Measurements from ENCODE around the gene CD248.
A peak's percentile ranks its signal among the peaks of the same experiment; 100 is the strongest.
"Not testable (repeated sequence)": the region's sequence is repeated elsewhere in the genome, so short reads cannot be mapped to it uniquely, and the experiment has no call there.

Gene CD248

GRCh38 chr11:66311965-66312548 is 4.8 kb downstream of the CD248 start:
- DNase-seq, result peak; percentile 92

GRCh38 chr11:66311470-66311964 is 5.3 kb downstream of the CD248 start:
- no peak for DNase-seq

- DNase-seq, result not testable (repeated sequence)
Measured at GRCh38 chr11:66310803-66311440, 5.9 kb downstream of the CD248 start.

- no peak for DNase-seq
Measured at GRCh38 chr11:66310324-66310723, 6.5 kb downstream of the CD248 start.

- DNase-seq, result no peak
Measured at GRCh38 chr11:66309475-66309874, 7.4 kb downstream of the CD248 start.

- DNase-seq, result no peak
Measured at GRCh38 chr11:66302656-66303055, 14.2 kb downstream of the CD248 start.

GRCh38 chr11:66299186-66299585 is 17.7 kb downstream of the CD248 start:
- DNase-seq, result no peak

- no peak for DNase-seq
Measured at GRCh38 chr11:66297610-66298009, 19.2 kb downstream of the CD248 start.

GRCh38 chr11:66294626-66295620 is 21.9 kb downstream of the CD248 start:
- DNase-seq, result no peak

GRCh38 chr11:66293777-66294625 is 22.8 kb downstream of the CD248 start:
- DNase-seq, result no peak

- DNase-seq, result no peak
Measured at GRCh38 chr11:66293352-66293751, 23.5 kb downstream of the CD248 start.

GRCh38 chr11:66292543-66293332 is 24.1 kb downstream of the CD248 start:
- DNase-seq, result no peak

- DNase-seq, result no peak
Measured at GRCh38 chr11:66291706-66292542, 24.9 kb downstream of the CD248 start, which contains the start of gene TMEM151A. Gene TMEM151A, plus strand, starts transcription at chr11:66291894. Its CDS starts 120 bp downstream, at chr11:66292014.

- no peak for DNase-seq
Measured at GRCh38 chr11:66291303-66291705, 25.5 kb downstream of the CD248 start.

- no peak for DNase-seq
Measured at GRCh38 chr11:66290330-66290621, 26.6 kb downstream of the CD248 start.

GRCh38 chr11:66289548-66290329 is 27.1 kb downstream of the CD248 start:
- DNase-seq, result peak; percentile 92

- peak; percentile 97 for DNase-seq
Measured at GRCh38 chr11:66288671-66289547, 27.9 kb downstream of the CD248 start, which contains the start of gene YIF1A. Gene YIF1A, minus strand, starts transcription at chr11:66289143. Its CDS starts 158 bp downstream, at chr11:66288985.

GRCh38 chr11:66287889-66288670 is 28.8 kb downstream of the CD248 start:
- DNase-seq, result peak; percentile 22
